ENCODE measurements around the gene NHSL2. TPM values are rescaled to one million over a fixed set of nuclear protein-coding genes. Genes with fewer than 3 reads are reported as not detected.

Gene NHSL2
- total RNA-seq, 4 donors from 2014 or later: 1.5 to 2.7 (median 2.1) TPM

- H3K9me3 ChIP-seq: no peaks in the 10 kb centered on the region
- intact Hi-C loops (cut with DNase I; ENCODE audit: low total_unique reads): no loop called here
- no peaks in the 10 kb centered on the region for H3K36me3 ChIP-seq
- H3K4me1 ChIP-seq: peaks cover 0 to 4% of the 10 kb centered on the region in 2 donors
- H3K27ac ChIP-seq: no peak overlapping the region
- TF ChIP-seq POLR2A (IDR thresholded peaks at IDR 0.05): no peak
- TF ChIP-seq, protein P1, sequence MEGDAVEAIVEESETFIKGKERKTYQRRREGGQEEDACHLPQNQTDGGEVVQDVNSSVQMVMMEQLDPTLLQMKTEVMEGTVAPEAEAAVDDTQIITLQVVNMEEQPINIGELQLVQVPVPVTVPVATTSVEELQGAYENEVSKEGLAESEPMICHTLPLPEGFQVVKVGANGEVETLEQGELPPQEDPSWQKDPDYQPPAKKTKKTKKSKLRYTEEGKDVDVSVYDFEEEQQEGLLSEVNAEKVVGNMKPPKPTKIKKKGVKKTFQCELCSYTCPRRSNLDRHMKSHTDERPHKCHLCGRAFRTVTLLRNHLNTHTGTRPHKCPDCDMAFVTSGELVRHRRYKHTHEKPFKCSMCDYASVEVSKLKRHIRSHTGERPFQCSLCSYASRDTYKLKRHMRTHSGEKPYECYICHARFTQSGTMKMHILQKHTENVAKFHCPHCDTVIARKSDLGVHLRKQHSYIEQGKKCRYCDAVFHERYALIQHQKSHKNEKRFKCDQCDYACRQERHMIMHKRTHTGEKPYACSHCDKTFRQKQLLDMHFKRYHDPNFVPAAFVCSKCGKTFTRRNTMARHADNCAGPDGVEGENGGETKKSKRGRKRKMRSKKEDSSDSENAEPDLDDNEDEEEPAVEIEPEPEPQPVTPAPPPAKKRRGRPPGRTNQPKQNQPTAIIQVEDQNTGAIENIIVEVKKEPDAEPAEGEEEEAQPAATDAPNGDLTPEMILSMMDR (IDR thresholded peaks at IDR 0.05 in 4 of 5, conservative IDR thresholded peaks at IDR 0.05 in 1 of 5): no peak
- H3K27me3 ChIP-seq: no peaks in the 10 kb centered on the region
- ATAC-seq (no peak), DNase-seq (no peak)
- H3K4me3 ChIP-seq: no peak overlapping the region
- in situ Hi-C loops (cut with MboI; ENCODE audit: low sequenced_read_pairs in 4 of 4): no loop called here
These were observed 82.7 kb downstream of the NHSL2 start for GRCh38 chrX:71993371-71993770.

DNA sequence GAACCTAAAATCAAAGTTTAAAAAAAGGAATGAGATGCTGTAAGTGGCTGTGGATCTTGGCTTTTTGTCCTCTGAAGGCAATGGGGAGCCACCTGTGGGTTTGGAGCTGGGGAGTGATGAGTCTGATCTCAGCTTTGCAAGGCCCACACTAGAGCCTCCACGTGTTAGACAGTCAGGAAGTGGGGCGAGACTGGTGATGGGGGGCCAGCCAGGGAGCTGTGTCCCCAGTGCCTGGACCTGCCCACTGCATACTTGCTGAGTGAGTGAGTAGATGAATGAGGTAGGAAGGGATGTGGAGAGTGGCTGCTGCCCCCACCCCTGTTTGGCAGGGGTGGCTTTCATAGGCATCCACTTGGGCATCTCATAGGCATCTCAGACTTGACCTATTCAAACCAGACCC, 84.0 kb downstream of the NHSL2 start:
- no peak for ATAC-seq

DNA sequence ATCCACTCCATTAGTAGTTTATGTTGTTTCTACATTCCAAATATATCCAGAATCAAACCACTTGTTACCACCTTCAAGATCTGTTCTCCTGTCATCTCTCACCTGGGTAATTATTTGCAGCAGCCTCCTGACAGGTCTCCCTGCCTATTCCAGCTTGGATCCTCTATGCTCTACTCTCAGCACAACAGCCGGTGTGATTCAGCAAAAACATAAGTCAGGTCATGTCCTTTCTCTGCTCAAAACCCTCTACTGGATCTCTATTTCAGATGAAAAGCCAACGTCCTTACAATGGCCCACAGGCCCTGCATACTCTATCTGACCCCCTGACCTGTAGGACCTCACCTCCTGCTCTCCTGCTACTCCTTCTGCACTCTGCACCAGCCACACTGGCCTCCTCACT, 84.5 kb downstream of the NHSL2 start:
- ATAC-seq (no peak), DNase-seq (no peak)
- in situ Hi-C loops (cut with MboI; ENCODE audit: low sequenced_read_pairs in 4 of 4) (no loop called here), intact Hi-C loops (cut with DNase I; ENCODE audit: low total_unique reads) (no loop called here)
- Histone ChIP-seq H3K27ac (no peak overlapping the region), H3K36me3 (no peaks in the 10 kb centered on the region), H3K9me3 (no peaks in the 10 kb centered on the region), H3K4me1 (peaks cover 0 to 4% of the 10 kb centered on the region in 2 donors), H3K27me3 (no peaks in the 10 kb centered on the region), H3K4me3 (no peak overlapping the region)
- TF ChIP-seq, protein P1 (IDR thresholded peaks at IDR 0.05 in 4 of 5, conservative IDR thresholded peaks at IDR 0.05 in 1 of 5): no peak
- TF ChIP-seq POLR2A (IDR thresholded peaks at IDR 0.05): no peak

More for the DNA sequence above, 84.0 kb downstream of the NHSL2 start:
- TF ChIP-seq POLR2A (IDR thresholded peaks at IDR 0.05): no peak
- TF ChIP-seq, protein P1 (IDR thresholded peaks at IDR 0.05 in 4 of 5, conservative IDR thresholded peaks at IDR 0.05 in 1 of 5): no peak
- intact Hi-C loops (cut with DNase I; ENCODE audit: low total_unique reads): no loop called here
- Histone ChIP-seq H3K4me1 (peaks cover 0 to 4% of the 10 kb centered on the region in 2 donors), H3K36me3 (no peaks in the 10 kb centered on the region), H3K9me3 (no peaks in the 10 kb centered on the region), H3K27me3 (no peaks in the 10 kb centered on the region), H3K4me3 (no peak overlapping the region), H3K27ac (no peak overlapping the region)
- DNase-seq: no peak
- in situ Hi-C loops (cut with MboI; ENCODE audit: low sequenced_read_pairs in 4 of 4): no loop called here

DNA sequence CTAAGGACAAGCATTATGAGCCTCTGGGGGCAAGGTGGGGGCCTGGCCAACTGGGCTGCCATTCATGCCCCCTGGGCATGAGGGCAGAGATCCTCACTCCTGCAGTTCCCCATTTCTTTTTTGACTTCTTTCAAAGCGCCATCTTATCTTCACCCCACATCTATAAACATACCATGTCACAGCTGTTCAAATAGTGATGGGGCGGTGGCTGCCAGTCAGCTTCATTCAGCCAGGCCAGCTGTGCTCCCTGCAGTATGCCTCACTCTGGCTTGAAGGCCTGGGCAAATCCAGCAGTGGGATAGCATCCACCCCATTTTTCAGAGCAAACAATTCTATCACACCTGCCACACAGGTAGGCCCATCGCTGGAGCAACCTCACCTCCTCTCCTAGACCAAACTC, 85.5 kb downstream of the NHSL2 start:
- H3K36me3 ChIP-seq: no peaks in the 10 kb centered on the region
- TF ChIP-seq, protein P1 (IDR thresholded peaks at IDR 0.05 in 4 of 5, conservative IDR thresholded peaks at IDR 0.05 in 1 of 5): no peak
- TF ChIP-seq POLR2A (IDR thresholded peaks at IDR 0.05): no peak
- in situ Hi-C loops (cut with MboI; ENCODE audit: low sequenced_read_pairs in 4 of 4): no loop called here
- H3K4me3 ChIP-seq: no peak overlapping the region
- H3K27ac ChIP-seq: no peak overlapping the region
- ATAC-seq (no peak), DNase-seq (no peak)
- no peaks in the 10 kb centered on the region for H3K4me1 ChIP-seq
- intact Hi-C loops (cut with DNase I; ENCODE audit: low total_unique reads): no loop called here
- no peaks in the 10 kb centered on the region for H3K27me3 ChIP-seq
- H3K9me3 ChIP-seq: no peaks in the 10 kb centered on the region

GRCh38 chrX:71996826-71997225, 86.2 kb downstream of the NHSL2 start:
- Histone ChIP-seq H3K4me1 (no peaks in the 10 kb centered on the region), H3K36me3 (no peaks in the 10 kb centered on the region), H3K27me3 (no peaks in the 10 kb centered on the region), H3K27ac (no peak overlapping the region), H3K4me3 (no peak overlapping the region), H3K9me3 (no peaks in the 10 kb centered on the region)
- DNase-seq: peak in 1 of 2 donors; percentile 52
- TF ChIP-seq POLR2A (IDR thresholded peaks at IDR 0.05): no peak
- TF ChIP-seq, protein P1 (IDR thresholded peaks at IDR 0.05 in 4 of 5, conservative IDR thresholded peaks at IDR 0.05 in 1 of 5): no peak
- in situ Hi-C loops (cut with MboI; ENCODE audit: low sequenced_read_pairs in 4 of 4): no loop called here
- intact Hi-C loops (cut with DNase I; ENCODE audit: low total_unique reads): no loop called here
- peak in 1 of 2 donors; percentile 27 for ATAC-seq
